HG03103 (cell line): Measurements from ENCODE around the gene DDX11.
"Not testable (repeated sequence)": the region's sequence is repeated elsewhere in the genome, so short reads cannot be mapped to it uniquely, and the experiment has no call there.

ENCODE experiments used
- ATAC-seq: cut with Tn5 transposase; IDR thresholded peaks from one replicate; pipeline ENCODE4 v1.9.1; 2021; ENCODE audit warnings: low read depth; ENCODE audit not compliant: unreplicated experiment

The DDX11 gene

DNA sequence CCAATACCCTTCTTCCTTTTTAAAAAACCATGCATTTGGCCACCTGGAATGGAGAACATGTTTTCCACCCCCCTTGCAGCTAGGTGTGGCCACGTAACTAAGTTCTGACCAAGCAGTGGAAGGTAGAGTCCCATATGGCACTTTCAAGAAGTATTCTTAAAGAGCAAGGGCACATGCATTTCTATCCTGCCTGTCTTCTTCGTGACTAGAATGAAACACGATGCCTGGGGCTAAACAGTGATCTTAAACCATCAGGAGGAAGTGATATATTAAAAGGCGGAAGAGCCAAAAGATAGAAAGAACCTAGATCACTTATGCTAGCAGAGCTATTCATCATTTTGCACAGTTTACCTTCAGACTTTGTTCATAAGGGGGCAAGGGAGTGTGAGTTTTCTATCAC, 16.0 kb upstream of the DDX11 start:
- ATAC-seq, result no peak

GRCh38 chr12:31066196-31066595, 7.5 kb upstream of the DDX11 start:
- not testable (repeated sequence) for ATAC-seq

DNA sequence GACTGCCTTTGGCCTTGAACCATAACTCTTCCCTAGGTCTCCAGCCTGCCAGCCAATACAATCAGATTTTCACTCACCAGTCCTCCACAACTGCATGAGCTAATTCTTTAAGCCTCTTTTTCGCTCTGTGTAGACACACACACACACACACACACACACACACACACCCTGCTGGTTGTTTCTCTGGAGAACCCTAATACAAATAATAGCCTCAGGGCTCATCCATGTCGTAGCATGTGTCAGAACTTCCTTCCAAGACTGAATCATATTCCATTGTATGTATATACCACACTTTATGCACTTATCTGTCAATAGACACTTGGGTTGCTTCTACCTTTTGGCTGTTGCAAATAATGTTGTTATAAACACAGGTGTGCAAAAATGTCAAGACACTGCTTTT, 6.0 kb upstream of the DDX11 start:
- not testable (repeated sequence) for ATAC-seq

GRCh38 chr12:31070971-31071740, 2.5 kb upstream of the DDX11 start:
- not testable (repeated sequence) for ATAC-seq

GRCh38 chr12:31072962-31073361, 698 bp upstream of the DDX11 start:
- ATAC-seq, result not testable (repeated sequence)

DNA sequence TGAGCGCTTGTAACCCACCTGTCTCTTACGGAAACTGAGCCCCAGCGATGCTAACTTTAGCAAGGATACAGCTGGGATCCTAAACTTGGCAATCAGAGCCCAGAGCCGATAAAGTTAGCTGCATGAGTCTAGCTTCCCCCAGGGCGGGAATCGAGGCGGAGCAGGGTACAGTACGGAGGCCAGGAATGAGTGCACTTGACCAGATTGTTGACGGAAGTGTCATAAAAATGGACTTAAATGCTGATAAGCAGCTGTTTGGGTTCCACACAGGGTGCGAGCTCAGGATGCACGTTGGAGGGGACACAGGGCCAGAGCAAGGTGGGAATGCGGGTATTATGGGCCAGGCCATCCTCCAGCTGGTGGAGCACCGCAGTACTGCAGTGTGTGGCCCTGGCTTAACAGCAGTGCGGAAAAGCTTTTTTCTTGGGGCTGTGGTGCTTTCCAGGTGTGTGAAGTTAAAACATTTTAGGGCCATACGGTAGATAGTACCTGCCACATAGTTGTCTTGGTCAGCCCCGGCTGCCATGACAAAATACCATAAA, 744 bp downstream of the DDX11 start:
- peak; percentile 33 for ATAC-seq

DNA sequence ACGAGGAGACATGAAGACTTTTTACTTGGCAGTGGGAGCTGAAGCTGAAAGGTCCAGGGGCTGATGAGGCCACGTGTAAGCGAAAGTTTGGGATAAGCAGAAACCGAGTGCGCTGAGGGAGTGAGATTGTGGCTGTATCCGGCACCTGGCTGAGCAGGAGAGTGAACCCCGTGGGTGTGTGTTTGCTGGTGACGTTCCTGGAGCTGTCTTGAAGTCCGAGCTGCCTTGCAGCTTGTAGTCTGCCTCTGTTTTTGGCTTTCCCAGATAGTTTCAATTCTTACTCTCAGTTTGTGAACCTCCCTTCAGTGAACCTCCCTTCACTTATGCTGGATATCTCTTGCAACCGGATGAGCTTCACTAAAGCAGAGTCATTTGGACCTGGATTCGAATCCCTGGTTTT, 2.5 kb downstream of the DDX11 start:
- not testable (repeated sequence) for ATAC-seq

DNA sequence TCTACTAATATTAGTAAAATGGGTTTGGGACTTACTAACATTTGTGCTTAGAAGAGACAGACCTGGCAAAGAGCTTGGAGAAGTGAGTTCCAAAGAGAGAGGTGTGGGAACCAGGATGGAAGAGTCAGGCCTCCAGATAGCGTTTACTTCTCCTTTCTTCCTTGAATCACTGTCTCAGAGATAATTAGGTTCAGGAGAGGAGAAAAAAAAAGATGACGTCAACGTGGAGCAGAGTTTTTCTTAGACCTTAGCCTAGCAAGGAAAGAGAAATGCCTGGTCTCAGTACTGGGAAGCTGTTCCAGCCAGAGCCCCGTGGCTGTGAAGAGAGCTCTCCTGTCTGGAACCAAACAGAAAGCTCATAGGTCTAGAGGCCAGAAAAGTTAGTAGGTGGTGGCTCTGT, 3.4 kb downstream of the DDX11 start:
- not testable (repeated sequence) for ATAC-seq

GRCh38 chr12:31077998-31078397, 4.3 kb downstream of the DDX11 start:
- ATAC-seq, result not testable (repeated sequence)

DNA sequence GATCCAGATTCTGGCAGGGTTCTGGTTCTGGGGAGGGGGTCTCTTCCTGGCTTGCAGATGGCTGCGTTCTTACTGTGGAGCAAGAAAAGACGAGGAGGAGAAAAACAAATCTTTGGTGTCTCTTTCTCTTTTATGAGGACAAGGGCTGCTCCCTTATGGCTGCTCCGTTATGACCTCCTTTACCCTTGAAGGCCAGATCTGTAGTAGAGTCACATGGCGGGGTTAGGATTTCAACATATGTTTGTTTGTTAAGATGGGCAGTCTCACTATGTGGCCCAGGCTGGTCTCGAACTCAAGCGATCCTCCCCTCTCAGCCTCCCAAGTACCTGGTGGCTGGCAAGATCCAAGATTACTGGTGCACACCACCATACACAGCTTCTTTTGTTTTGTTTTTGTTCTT, 5.8 kb downstream of the DDX11 start:
- not testable (repeated sequence) for ATAC-seq

GRCh38 chr12:31080221-31080620, 6.6 kb downstream of the DDX11 start:
- ATAC-seq, result not testable (repeated sequence)

GRCh38 chr12:31081274-31081673, 7.6 kb downstream of the DDX11 start:
- not testable (repeated sequence) for ATAC-seq

DNA sequence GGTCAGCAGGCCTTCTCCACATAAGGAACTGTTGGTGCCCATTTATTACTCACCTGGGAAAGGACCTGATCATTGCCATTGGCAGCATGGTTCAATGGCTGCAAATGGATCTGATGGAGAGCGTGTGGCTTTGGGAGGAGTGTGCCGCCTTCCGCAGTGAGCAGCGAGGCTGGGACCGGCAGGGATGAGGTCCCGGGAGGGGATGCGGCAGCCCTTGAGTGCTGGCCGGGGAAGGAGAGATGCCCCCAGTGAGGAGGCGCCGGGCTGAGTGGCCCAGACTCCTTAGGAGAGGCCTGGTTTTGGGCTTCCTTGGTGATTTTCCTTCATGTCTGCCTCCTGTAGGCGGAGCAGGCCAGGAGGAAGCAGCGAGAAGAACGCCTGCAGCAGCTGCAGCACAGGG, 10.6 kb downstream of the DDX11 start:
- not testable (repeated sequence) for ATAC-seq

DNA sequence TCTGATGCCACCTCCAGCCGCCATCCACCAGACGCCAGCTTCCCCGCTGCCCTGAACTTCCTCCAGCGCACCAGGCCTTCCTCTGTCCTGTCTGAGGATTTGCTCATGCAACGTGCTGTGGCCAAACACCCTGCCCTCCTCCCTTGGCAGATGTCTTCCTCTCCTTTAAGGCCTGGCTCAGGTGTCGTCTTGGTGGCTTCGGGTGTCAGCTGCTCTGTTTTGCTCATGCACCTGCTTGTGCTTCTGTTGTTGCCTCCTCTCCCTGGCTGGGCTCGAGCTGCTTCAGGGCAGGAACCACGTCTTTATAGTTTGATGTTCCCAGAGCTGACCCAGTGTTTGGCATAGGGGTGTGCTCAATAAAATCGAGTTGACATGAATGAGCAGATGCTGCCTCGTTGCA, 12.4 kb downstream of the DDX11 start:
- ATAC-seq, result not testable (repeated sequence)

DNA sequence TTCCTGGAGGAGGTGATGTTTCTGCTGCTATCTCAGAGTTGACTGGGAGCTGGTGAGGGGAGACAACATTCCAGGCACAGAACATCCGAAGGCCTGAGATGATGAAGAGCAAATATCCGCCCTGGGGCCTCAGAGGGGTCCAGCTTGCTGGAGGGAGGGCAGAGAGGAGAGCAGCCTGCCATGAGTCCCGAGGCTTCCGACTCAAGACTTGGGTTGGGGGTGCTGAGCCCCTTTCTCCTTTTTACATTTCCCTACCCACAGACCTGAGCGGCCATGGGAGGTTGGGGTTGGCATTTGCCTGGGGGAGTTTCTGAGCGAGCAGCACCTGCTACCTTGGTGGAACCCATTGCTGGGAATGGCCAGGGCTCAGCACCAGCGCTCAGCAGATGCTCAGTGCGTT, 13.8 kb downstream of the DDX11 start:
- ATAC-seq, result not testable (repeated sequence)

GRCh38 chr12:31087956-31088355, 14.3 kb downstream of the DDX11 start:
- not testable (repeated sequence) for ATAC-seq

DNA sequence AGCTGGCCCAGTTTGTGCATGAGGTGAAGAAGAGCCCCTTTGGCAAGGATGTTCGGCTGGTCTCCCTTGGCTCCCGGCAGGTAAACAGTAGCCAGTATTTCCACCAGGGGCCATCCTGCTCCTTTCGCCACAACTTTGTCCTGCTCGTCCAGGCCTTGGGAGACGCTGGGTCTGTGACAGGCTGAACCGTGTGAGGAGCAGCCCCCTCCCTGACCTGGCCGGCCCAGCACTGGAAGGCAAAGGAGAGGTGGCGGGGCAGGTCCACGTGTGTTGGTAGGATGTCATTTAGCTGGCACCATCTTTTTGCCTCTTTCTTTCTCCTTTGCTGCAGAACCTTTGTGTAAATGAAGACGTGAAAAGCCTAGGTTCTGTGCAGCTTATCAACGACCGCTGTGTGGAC, 15.4 kb downstream of the DDX11 start:
- ATAC-seq, result no peak

GRCh38 chr12:31091629-31092028, 18.0 kb downstream of the DDX11 start:
- not testable (repeated sequence) for ATAC-seq

DNA sequence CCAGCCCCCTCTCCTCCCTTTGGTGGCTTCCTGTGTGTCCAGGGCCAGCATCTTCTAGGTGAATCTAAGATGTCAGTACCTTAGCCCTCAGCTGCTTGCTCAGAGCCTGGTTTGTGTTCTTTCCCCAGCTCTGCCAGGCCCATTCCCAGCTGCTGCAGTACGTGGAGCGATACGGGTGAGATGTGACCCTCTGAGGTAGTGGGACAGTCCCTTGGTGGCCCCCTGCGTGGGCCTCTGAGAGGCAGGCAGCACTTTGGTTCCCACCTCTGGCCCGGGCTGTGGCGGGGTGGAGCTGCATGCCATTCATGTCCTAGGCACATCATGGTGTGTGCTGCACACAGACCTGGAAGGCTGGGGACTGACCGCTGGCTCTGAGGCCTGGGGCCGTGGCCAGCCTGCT, 19.1 kb downstream of the DDX11 start:
- ATAC-seq, result not testable (repeated sequence)

DNA sequence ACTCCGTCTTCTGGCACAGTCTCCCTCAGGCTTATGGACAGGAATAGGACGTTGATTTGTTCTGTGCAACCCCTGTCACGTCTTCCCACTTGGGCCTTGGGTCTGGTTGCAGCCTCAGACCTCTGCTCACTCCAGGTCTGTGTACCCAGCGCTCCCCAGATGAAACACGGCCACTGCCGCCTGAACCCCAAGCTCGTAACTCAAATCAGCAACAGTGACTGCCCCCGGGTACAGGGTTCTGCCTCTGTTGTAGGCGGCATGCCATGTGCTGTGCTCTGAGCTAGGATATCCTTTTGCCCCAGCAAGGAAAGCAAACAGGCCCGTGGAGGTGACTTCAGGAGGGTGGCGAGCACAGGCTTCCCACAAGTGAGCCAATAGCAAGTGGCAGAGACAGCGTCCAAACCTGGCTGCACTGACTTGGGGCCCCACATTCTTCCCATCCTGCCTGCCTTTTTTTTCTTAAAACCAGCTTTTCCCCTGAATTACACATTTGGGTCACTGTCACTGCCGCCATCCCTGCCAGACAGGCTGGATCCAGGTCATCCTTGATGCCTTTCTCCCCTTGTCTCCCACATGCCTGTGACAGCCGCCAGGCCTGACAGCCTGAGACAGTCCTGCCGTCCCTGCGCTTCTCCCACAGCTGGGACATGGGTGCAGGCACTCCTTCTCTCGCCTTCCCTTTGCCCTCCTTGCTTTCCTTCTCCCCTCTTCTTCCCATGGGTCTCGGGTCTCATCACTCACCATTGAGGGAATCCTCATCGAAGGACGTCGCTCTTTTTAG, 21.6 kb downstream of the DDX11 start:
- ATAC-seq, result not testable (repeated sequence)
